Panc1 (cell line): Measurements from ENCODE around the gene MT1E. TPM values are rescaled to one million over a fixed set of nuclear protein-coding genes. Genes with fewer than 3 reads are reported as not detected.
"Not testable (repeated sequence)": the region's sequence is repeated elsewhere in the genome, so short reads cannot be mapped to it uniquely, and the experiment has no call there.

ENCODE experiments used
- ATAC-seq: fragments of 200-7000 bp; cut with Tn5 transposase; 2 replicates; pipeline ENCODE4 v1.9.1; 2020; ENCODE audit warnings: mild to moderate bottlenecking, moderate library complexity
- BruUV-seq: library from RNA; stranded (reverse); fragments of 400-500 nt; replicated peaks from 2 replicates; lab custom pipeline; 2021; lab: Mats Ljungman, UMichigan
- CTCF ChIA-PET: fragments of 300-600 bp; sonication (Branson Sonifier 250); formaldehyde crosslinking; loops from one replicate; lab custom pipeline; 2022; ENCODE audit warnings: antibody characterized with exemption; lab: Charles Lee
- POLR2A ChIA-PET: fragments of 300-600 bp; sonication (Branson Sonifier 250); formaldehyde crosslinking; loops from one replicate; lab custom pipeline; 2022; ENCODE audit warnings: antibody characterized with exemption; lab: Charles Lee
- DNase-seq: peaks from one replicate; pipeline ENCODE4 v3.0.0-alpha.2; 2010; ENCODE audit warnings: low read depth, low spot score
- H3K27ac ChIP-seq: 2 replicates; pipeline ENCODE4 v1.5.1; 2011; ENCODE audit warnings: mild to moderate bottlenecking, low read length, inconsistent platforms
- H3K27me3 ChIP-seq: fragments of 200-500 bp; sonication (Bioruptor generic); 2 replicates; pipeline ENCODE4 v1.6.0; 2014; ENCODE audit warnings: low read length, inconsistent platforms; ENCODE audit not compliant: control insufficient read depth, insufficient read depth
- H3K36me3 ChIP-seq: fragments of 200-500 bp; sonication (Bioruptor generic); 2 replicates; pipeline ENCODE4 v1.5.1; 2014; ENCODE audit warnings: inconsistent platforms, mild to moderate bottlenecking, low read length, moderate library complexity; ENCODE audit not compliant: control insufficient read depth, insufficient read depth
- H3K4me1 ChIP-seq: 2 replicates; pipeline ENCODE4 v1.5.1; 2011; ENCODE audit warnings: inconsistent platforms, mild to moderate bottlenecking, low read length, moderate library complexity; ENCODE audit not compliant: control insufficient read depth, insufficient read depth
- H3K4me3 ChIP-seq, 2 experiments: 2 replicates each; pipeline ENCODE4 v1.5.1; 2011 to 2012; ENCODE audit warnings: low read depth in 2 of 2, low read length in 2 of 2, mild to moderate bottlenecking in 2 of 2, inconsistent platforms in 1 of 2, moderate library complexity in 1 of 2
- H3K9me3 ChIP-seq: fragments of 200-500 bp; sonication (Bioruptor generic); 2 replicates; pipeline ENCODE4 v1.5.1; 2014; ENCODE audit warnings: low read depth, mild to moderate bottlenecking, inconsistent platforms, low read length, moderate library complexity; ENCODE audit not compliant: control insufficient read depth, insufficient read depth
- POLR2AphosphoS5 ChIP-seq: IDR thresholded peaks from 2 replicates; pipeline ENCODE4 v1.6.1; 2012; ENCODE audit warnings: mild to moderate bottlenecking, low read depth, low read length, moderate library complexity
- SIN3A ChIP-seq: IDR thresholded peaks from 2 replicates; pipeline ENCODE4 v1.6.1; 2012; ENCODE audit warnings: low read depth, mild to moderate bottlenecking, low read length, moderate library complexity, borderline replicate concordance; ENCODE audit not compliant: insufficient read depth
- TCF7L2 ChIP-seq: IDR thresholded peaks from 2 replicates; pipeline ENCODE4 v1.6.1; 2011; ENCODE audit warnings: mild to moderate bottlenecking, low read depth, low read length, inconsistent platforms
- in situ Hi-C: cut with HindIII; loops from 2 replicates; pipeline ENCODE4 v1.10.0; 2016; ENCODE audit warnings: low sequenced_read_pairs, low pct_unique_long_range_greater_than_20kb
- intact Hi-C: fragments of 100-400 bp; cut with micrococcal nuclease; formaldehyde crosslinking; loops from one replicate; pipeline ENCODE4 v1.10.0; 2022; ENCODE audit not compliant: unreplicated experiment
- total RNA-seq: library from RNA; stranded (reverse); gene quantifications from one replicate; pipeline ENCODE4 v1.2.1, GENCODE V29; 2021; ENCODE audit not compliant: unreplicated experiment
- TF ChIP-seq, protein P1 (sequence below), 2 experiments: IDR thresholded peaks; 2 replicates each; pipeline ENCODE4 v1.6.1; 2011 to 2012; ENCODE audit warnings: low read depth in 2 of 2, control low read depth in 1 of 2, low read length in 1 of 2, mild to moderate bottlenecking in 1 of 2, moderate library complexity in 1 of 2; ENCODE audit not compliant: insufficient read depth in 1 of 2
- TF ChIP-seq, protein P2 (sequence below): fragments of 450-650 bp; IDR thresholded peaks from 2 replicates; pipeline ENCODE4 v1.5.1; 2017; ENCODE audit warnings: mild to moderate bottlenecking

Gene MT1E
- total RNA-seq, 1 experiment from 2014 or later: 170 TPM

DNA sequence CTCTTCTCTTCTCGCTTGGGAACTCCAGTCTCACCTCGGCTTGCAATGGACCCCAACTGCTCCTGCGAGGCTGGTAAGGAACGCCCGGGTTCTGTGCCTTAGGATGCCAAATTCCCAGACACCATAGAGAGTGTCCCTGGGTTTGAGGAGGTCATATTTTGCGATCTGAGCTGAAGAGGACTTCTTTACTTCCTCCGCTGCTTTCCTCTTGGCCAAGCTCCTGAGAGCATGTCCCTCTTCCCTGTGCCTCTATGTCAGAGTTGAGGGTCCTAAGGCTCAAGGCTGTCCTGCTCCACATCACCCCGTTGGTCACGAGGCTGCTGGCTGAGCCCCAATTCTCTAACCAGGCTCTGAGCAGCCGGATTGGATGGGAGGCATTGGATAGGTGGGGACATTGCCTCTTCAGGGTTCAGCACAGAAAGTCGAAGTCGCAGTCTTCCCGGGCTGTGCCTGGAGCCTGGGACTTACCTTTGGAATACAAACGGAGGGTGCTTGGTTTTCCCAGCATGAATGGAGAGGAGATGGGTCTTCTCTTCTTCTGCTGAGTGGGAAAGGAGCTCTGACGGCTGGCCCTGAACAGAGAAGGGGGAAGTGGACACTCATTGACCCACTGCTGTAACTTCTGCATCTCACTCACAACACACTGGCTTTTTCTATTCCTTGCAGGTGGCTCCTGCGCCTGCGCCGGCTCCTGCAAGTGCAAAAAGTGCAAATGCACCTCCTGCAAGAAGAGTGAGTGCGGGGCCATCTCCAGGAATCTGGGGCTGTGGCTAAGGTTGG lies 44.4 kb downstream of the MT1E start:
- no peaks in the 10 kb centered on the region for H3K9me3 ChIP-seq
- POLR2A ChIA-PET: no interaction called here
- CTCF ChIA-PET: no interaction called here

DNA sequence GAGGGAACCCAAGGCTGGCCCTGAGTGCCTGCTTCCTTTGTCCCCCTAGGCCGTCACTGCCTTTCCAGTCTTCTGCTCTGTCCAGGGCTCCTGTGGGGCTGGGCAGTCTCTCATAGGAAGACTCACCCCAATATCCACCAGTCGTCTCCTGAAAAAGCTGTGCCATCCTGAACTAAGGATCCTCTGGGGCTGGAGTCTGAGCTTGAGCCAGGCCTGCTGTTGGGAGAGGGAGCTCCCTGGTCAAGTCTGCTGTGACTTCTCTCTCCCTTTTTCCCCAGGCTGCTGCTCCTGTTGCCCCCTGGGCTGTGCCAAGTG lies 45.0 kb downstream of the MT1E start:
- Histone ChIP-seq H3K4me1 (no peaks in the 10 kb centered on the region), H3K27me3 (no peaks in the 10 kb centered on the region), H3K9me3 (no peaks in the 10 kb centered on the region), H3K36me3 (no peaks in the 10 kb centered on the region), H3K27ac (no peak overlapping the region), H3K4me3 (no peak overlapping the region)
- intact Hi-C loops (no loop called here), in situ Hi-C loops (no loop called here)
- ATAC-seq (no peak), DNase-seq (no peak)
- ChIA-PET POLR2A (no interaction called here), CTCF (no interaction called here)
- no TSS peak for BruUV-seq
- TF ChIP-seq, protein P1, sequence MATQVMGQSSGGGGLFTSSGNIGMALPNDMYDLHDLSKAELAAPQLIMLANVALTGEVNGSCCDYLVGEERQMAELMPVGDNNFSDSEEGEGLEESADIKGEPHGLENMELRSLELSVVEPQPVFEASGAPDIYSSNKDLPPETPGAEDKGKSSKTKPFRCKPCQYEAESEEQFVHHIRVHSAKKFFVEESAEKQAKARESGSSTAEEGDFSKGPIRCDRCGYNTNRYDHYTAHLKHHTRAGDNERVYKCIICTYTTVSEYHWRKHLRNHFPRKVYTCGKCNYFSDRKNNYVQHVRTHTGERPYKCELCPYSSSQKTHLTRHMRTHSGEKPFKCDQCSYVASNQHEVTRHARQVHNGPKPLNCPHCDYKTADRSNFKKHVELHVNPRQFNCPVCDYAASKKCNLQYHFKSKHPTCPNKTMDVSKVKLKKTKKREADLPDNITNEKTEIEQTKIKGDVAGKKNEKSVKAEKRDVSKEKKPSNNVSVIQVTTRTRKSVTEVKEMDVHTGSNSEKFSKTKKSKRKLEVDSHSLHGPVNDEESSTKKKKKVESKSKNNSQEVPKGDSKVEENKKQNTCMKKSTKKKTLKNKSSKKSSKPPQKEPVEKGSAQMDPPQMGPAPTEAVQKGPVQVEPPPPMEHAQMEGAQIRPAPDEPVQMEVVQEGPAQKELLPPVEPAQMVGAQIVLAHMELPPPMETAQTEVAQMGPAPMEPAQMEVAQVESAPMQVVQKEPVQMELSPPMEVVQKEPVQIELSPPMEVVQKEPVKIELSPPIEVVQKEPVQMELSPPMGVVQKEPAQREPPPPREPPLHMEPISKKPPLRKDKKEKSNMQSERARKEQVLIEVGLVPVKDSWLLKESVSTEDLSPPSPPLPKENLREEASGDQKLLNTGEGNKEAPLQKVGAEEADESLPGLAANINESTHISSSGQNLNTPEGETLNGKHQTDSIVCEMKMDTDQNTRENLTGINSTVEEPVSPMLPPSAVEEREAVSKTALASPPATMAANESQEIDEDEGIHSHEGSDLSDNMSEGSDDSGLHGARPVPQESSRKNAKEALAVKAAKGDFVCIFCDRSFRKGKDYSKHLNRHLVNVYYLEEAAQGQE (IDR thresholded peaks at IDR 0.05; ENCODE audit: insufficient read depth in 1 of 2, low read depth in 2 of 2, low read length in 1 of 2): no peak
- no peak for TF ChIP-seq POLR2AphosphoS5
- TF ChIP-seq TCF7L2: no peak
- TF ChIP-seq SIN3A: no peak
- TF ChIP-seq, protein P2, sequence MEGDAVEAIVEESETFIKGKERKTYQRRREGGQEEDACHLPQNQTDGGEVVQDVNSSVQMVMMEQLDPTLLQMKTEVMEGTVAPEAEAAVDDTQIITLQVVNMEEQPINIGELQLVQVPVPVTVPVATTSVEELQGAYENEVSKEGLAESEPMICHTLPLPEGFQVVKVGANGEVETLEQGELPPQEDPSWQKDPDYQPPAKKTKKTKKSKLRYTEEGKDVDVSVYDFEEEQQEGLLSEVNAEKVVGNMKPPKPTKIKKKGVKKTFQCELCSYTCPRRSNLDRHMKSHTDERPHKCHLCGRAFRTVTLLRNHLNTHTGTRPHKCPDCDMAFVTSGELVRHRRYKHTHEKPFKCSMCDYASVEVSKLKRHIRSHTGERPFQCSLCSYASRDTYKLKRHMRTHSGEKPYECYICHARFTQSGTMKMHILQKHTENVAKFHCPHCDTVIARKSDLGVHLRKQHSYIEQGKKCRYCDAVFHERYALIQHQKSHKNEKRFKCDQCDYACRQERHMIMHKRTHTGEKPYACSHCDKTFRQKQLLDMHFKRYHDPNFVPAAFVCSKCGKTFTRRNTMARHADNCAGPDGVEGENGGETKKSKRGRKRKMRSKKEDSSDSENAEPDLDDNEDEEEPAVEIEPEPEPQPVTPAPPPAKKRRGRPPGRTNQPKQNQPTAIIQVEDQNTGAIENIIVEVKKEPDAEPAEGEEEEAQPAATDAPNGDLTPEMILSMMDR: no peak

More for the DNA sequence above, 44.4 kb downstream of the MT1E start:
- Histone ChIP-seq H3K27ac (no peak overlapping the region), H3K36me3 (no peaks in the 10 kb centered on the region), H3K27me3 (no peaks in the 10 kb centered on the region), H3K4me1 (no peaks in the 10 kb centered on the region), H3K4me3 (no peak overlapping the region)
- in situ Hi-C loops (no loop called here), intact Hi-C loops (no loop called here)
- ATAC-seq (no peak), DNase-seq (no peak)
- no peak for TF ChIP-seq TCF7L2
- TF ChIP-seq SIN3A: no peak
- no peak for TF ChIP-seq POLR2AphosphoS5
- TF ChIP-seq, protein P2: no peak
- TF ChIP-seq, protein P1 (IDR thresholded peaks at IDR 0.05; ENCODE audit: insufficient read depth in 1 of 2, low read depth in 2 of 2, low read length in 1 of 2): no peak
- no TSS peak for BruUV-seq

DNA sequence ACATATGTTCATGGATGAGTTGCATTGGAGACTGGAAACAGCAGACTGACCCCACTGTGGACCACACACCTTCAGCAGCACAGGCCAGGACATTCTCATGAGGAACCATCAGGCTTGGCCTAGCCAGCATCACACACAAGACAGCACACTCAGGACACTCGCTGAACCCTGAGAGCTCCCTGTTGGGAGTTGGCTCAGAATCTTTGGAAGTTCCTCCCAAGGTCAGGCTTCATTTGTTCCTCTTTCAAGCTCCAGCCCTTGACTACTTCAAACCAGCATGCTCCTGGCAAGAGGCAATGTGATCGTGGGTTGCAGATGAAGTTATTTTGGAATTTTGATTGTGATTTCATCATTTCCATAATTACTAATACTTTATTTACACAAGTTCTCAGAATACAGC lies 46.1 kb downstream of the MT1E start:
- ATAC-seq, H3K36me3 ChIP-seq, DNase-seq, intact Hi-C loops, in situ Hi-C loops, POLR2A ChIA-PET, H3K4me1 ChIP-seq, H3K27me3 ChIP-seq, H3K9me3 ChIP-seq, H3K4me3 ChIP-seq, H3K27ac ChIP-seq, CTCF ChIA-PET, BruUV-seq: not testable (repeated sequence)
